GM10266 (cell line): ENCODE measurements around the gene HHATL.

ENCODE experiments used
- DNase-seq: peaks from one replicate; pipeline ENCODE4 v3.0.0; 2012; ENCODE audit errors: extremely low spot score
- CTCF ChIP-seq: IDR thresholded peaks from 2 replicates; pipeline ENCODE4 v1.5.1; 2012; ENCODE audit warnings: mild to moderate bottlenecking, low read depth; ENCODE audit not compliant: control insufficient read depth, insufficient read depth; ENCODE audit errors: missing control alignments

HHATL gene

GRCh38 chr3:42660898-42661297 lies 41.7 kb downstream of the HHATL start:
- DNase-seq = no peak
- TF ChIP-seq CTCF = peak; percentile 11

GRCh38 chr3:42660131-42660715 lies 42.4 kb downstream of the HHATL start:
- TF ChIP-seq CTCF = no peak
- no peak for DNase-seq

GRCh38 chr3:42659451-42660130 lies 43.0 kb downstream of the HHATL start:
- TF ChIP-seq CTCF = no peak
- no peak for DNase-seq

DNA sequence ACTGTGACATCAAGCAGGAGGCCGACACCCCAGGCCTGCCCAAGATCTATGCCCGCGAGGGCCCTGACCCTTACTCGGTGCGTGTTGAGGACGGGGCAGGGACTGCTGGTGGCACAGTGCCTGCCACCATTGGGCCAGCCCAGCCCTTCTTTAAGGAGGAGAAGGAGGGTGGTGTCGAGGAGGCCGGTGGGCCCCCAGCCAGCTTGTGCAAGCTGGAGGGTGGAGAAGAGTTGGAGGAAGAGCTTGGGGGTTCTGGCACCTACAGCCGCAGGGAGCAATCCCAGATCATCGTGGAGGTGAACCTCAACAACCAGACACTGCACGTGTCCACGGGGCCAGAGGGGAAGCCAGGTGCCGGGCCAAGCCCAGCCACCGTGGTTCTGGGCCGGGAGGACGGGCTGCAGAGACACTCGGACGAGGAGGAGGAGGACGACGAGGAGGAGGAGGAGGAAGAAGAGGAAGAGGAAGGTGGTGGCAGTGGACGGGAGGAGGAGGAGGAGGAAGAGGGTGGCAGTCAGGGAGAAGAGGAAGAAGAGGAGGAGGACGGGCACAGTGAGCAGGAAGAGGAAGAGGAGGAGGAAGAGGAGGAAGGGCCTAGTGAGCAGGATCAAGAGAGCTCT lies 43.7 kb downstream of the HHATL start:
- TF ChIP-seq CTCF = no peak
- DNase-seq = no peak

- TF ChIP-seq CTCF = no peak
Measured at GRCh38 chr3:42658091-42658770, 44.4 kb downstream of the HHATL start.

DNA sequence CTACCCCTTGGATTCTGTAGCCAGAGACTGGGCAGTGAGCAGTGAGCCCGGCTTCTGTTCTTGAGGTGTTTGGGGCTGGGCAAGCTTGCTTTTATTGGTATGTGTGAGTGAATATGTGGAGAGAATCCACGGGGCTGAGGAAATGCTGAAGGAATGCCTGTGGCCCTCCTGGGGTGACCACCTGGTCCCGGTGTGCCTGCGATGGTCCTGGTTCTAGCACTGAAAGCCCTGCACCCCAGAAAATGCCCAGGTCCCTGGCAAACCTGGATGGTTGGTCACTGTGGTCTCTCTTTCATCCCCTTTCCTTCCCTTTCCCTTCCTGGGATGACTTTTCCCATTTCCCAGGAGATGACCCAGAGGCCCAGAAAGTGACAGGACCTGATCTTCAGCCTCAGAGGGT lies 44.9 kb downstream of the HHATL start:
- TF ChIP-seq CTCF = no peak
- DNase-seq = no peak

More at GRCh38 chr3:42658091-42658770, 44.4 kb downstream of the HHATL start:
- DNase-seq = no peak
